ENCODE data around the gene HSD11B1L. TPM values are rescaled to one million over a fixed set of nuclear protein-coding genes. Genes with fewer than 3 reads are reported as not detected.
"Not testable (repeated sequence)": the region's sequence is repeated elsewhere in the genome, so short reads cannot be mapped to it uniquely, and the experiment has no call there.

HSD11B1L gene
- total RNA-seq, 1 donor from 2014 or later: 15.7 TPM

DNA sequence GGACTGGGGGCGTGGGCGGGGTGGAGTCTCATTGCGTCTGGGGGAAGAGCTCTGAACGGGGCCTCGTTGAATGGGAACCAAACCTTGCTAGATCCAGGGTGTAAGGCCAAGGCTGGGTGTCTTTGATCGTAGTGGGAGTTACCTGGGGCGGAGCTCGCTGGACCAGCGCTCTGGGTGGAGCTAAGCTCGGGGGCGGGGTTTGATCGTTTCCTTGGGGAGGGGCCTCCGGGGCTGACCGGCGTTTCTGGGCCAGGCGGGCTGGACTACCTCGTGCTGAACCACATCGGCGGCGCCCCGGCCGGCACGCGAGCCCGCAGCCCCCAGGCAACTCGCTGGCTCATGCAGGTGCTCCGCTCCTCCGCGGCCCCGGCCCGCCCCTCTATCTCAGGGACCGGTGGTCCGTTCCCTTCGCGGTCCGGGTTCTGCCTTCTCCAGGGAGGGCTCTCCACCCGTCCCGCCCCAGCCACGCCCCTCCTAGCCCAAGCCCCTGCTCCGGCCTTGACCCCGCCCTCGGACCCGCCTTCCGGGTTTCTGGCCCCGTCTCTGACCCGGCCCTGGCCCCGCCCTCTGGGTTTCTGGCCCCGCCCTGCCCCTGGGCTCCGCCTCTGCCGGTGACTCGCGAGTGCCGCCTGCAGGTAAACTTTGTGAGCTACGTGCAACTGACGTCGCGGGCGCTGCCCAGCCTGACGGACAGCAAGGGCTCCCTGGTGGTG lies 6.0 kb downstream of the HSD11B1L start:
- peak; percentile 97 for DNase-seq (ENCODE audit: low spot score)

DNA sequence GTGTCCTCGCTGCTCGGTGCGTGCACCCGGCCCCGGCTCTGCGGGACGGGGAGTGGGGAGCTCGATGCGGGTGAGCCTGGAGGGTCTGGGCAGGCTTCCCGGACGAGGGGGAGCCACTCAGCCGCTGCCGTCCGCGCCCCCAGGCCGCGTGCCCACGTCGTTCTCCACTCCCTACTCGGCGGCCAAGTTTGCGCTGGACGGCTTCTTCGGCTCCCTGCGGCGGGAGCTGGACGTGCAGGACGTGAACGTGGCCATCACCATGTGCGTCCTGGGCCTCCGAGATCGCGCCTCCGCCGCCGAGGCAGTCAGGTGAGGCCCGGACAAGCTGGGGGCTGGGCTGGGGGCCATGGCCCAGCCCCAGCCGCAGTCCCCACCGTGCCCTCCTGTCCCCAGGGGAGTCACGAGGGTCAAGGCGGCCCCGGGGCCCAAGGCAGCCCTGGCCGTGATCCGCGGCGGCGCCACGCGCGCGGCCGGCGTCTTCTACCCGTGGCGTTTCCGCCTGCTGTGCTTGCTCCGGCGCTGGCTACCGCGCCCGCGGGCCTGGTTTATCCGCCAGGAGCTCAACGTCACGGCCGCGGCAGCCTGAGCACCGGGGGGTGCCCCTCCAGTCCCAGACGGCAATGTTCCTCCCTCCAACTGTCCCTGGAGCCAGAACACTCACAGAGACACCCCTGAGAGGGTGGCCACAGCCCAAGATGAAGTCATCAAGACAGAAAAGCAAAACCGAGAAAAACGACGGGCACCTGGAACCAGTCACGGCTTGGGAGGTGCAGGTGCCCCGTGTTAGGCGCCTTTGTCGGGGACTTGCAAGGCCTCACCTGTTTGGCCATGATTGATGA lies 6.8 kb downstream of the HSD11B1L start:
- no peak for DNase-seq (ENCODE audit: low spot score)

DNA sequence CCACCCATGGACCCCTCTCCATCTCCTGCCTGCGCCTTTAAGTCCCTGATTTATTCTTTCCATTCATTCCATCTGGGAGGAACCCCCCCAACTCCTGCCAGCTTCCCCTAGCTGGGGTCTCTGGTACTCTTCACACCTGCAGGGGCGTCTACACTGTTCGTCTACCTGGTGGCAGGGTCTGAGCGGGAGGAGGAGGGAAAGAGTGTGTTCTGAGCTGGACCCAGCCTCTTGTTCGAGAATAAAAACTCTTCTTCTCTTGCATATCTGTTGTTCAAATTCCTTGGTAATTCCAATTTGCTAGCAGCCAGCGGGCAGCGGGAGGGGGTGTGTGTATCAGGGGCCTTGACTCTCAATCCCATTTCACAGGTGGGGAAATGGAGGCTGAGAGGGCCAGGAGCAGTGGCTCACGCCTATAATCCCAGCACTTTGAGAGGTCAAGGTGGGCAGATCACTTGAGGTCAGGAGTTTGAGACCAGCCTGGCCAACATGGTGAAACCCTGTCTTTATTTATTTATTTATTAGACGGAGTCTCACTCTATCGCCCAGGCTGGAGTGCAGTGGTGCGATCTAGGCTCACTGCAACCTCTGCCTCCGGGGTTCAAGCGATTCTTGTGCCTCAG lies 7.5 kb downstream of the HSD11B1L start:
- not testable (repeated sequence) for DNase-seq (ENCODE audit: low spot score)

DNA sequence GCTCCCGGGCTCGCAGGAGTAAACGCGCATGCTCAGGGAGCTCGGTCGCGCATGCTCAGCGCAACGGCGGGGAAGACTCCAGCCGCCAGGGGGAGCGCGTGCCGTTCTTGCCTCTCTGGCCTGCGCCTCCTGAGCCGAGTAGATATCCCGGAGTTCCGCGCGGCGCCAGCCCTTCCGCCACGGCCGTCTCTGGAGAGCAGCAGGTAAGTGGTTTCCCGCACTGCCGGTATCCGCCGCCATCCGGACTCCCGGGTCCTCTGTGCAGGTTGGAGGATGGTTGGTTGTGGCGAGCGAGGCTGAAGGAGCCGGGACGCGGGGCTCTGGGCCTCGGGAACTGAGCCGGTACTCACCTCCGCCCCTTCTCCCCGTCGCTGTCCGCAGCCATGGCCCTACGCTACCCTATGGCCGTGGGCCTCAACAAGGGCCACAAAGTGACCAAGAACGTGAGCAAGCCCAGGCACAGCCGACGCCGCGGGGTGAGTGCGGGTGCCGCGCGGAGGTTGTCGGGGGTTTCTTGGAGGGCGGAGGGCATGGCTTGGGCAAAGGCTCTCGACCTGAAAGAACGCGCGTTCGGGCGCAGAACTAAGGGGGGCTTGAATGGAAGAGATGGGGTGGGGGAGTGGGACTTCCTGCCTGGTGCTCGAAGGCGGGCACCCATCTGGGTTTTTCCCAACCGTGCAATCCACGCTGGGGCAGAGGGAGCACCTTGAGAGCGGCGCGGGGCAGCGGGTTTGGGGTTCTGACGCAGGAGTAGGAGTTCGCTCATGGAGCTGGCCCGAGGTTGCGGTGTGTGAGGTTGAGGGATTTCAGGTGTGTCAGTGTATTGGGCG lies 9.5 kb downstream of the HSD11B1L start, which contains the start of gene RPL36:
Gene RPL36, plus strand, starts transcription at position 171 of the 830 bp plus-strand sequence. Its CDS starts 213 bp downstream, at position 384.
- peak; percentile 99 for DNase-seq (ENCODE audit: low spot score)

DNA sequence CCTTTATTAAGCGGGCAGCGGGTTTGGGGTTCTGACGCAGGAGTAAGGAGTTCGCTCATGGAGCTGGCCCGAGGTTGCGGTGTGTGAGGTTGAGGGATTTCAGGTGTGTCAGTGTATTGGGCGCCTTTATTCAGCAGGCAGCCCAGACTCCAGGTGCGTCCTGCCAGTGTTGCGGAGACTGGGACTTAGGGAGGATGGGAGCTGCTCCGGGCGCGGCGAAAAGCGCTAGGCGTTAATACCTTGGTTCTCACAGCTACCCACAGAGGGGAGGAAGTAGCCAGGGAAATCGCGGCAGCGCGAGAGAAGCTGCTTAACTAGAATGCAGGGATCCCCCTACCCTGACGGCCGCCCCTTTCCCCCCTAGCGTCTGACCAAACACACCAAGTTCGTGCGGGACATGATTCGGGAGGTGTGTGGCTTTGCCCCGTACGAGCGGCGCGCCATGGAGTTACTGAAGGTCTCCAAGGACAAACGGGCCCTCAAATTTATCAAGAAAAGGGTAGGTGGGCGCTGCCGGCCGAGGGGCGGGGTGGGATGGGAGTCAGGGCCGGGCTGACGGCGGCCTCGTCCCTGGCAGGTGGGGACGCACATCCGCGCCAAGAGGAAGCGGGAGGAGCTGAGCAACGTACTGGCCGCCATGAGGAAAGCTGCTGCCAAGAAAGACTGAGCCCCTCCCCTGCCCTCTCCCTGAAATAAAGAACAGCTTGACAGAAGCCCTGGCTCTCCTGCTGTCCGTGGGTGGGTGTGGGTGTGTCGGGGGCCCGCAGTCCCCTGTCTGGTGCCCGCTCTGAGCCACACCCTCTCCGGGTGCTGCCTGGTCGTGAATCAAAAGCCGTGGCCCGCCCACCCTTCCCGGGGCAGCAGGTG lies 10.4 kb downstream of the HSD11B1L start:
- no peak for DNase-seq (ENCODE audit: low spot score)

DNA sequence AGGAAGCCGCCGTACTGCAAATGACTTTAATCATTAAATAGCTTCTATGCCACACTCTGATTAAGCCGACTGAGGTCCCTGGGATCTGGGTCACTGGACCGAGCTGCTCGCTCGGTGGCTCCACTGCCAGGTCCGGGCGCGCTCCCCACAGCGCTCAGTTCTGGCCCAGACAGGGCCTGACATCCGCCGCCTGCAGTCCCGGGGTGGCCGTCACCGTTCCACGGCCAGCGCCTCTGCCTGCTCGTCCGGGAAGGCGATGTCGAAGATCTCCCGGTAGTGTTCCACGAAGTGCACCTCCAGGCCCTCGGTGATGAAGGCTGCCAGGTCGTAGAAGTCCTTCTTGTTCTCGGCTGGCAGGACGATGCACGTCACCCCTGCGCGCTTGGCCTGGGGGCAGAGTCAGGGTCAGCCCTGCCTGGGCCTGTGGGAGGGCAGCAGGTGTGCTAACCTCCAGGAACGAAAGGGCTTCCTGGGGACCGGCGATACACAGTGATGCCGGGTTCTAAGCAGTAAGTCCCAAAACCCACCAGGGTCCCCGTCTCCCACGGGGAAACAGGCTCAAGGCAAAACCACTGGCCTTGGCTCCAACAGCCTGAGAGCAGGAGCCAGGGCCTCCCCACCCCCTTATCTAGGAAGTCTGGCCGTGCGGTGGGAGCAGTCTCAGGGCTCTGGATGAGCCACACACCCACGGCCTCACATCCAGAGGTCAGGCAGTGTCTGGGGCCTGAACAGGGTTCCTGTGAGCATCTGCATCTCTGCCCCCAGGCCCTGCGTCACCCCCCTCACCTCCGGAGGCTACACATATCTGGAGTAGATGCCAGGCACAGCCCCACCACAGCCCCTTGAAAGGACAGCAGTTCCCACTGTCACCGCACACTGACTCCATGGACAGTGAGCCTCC lies 11.2 kb downstream of the HSD11B1L start:
- DNase-seq (ENCODE audit: low spot score): no peak

DNA sequence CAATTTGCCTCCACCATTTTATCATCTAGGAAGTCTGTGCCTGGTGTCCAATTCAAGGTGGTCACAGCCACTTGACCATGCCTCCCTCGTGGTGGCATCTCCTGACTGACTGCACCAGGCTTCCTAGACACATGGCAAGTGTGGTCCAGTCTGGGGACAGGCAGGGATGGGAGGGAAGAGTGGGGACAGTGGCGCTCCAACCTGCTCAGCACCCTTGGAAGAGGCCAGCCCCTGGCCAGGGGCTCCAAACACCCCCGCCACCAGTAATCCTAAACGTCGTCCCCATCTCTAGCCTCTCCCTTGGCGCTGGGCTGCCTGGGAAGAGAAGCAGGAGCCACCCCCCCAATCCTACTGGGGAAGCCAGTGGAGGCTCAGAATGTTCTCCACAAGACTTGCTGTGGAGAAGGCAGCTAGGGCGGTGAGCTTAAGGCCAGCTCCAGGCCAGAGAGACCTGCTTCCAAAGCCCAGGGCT lies 11.9 kb downstream of the HSD11B1L start:
- DNase-seq (ENCODE audit: low spot score): no peak

DNA sequence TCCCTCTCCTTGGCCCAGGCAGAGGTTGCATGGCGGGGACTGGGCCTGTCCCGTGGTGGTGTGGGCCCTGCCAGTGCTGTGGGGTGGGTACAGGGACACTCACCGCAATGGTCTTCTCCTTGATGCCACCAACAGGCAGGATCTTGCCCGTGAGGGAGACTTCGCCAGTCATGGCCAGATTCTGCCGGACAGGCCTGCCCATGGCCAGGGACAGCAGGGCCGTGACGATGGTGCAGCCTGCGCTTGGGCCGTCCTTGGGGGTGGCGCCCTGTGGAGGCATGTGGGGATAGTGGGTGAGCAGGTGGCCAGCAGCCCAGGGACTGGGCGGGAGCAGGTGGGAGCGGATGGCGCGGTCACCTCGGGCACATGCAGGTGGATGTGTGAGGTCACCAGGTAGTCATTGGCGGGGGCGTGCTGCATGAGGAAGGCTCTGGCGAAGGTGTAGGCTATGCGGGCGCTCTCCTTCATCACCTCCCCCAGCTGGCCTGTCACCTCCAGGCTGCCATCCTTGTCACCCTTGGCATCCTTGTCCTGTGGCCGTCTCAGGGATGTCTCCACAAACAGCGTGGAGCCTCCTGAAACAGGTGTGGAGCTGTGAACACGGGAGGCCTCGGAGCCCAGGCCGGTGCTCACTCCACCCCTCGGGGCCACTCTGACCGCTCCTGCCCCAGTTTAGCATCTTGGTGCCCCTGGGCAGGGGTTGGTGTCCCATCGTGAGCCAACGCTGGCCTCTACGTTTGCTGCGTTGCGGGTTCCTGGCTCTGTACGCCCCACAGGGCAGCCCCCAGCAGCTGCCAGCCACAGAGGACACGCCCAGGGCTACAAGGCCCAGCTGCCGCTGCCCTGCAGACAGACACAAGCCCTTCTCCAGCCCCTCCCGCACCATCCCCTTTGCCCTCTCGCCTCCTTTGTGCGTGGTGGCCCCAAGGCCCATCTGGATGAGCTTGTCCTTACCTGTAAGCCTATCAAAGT lies 12.7 kb downstream of the HSD11B1L start:
- DNase-seq (ENCODE audit: low spot score): no peak

DNA sequence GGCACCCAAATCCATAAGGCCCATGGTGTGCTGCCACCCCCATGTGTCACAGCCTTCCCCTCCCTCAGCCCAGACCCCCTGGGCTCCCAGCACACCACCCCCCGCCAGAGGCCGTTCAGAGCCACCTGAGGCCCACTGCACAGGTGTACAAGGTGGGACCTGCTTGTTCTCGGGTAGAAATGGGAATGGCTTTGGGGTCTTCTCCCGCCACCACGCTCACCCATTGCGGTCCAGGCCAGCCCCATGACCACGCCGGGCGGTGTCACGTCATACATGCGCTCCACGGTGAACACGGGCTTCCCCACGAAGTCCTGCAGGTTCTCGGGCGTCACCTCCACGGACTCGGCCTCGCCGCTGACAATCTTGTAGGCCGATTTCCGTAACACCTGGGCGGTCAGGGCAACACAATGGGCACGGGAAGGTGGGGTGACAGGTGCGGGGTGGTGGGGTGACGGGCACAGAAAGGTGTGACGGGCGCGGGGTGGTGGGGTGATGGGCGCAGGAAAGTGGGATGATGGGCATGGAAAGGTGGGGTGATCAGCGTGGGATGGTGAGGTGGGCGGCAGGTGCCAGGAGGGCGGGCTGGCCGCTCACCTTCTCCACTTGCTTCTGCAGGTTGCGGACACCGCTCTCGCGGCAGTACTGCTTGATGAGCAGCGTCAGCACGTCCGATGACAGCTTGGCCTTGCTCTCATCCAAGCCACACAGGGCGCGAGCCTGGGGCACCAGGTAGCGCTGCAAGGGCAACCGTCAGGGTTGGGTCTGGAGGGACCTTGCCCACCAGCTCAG lies 13.5 kb downstream of the HSD11B1L start:
- DNase-seq (ENCODE audit: low spot score): no peak

DNA sequence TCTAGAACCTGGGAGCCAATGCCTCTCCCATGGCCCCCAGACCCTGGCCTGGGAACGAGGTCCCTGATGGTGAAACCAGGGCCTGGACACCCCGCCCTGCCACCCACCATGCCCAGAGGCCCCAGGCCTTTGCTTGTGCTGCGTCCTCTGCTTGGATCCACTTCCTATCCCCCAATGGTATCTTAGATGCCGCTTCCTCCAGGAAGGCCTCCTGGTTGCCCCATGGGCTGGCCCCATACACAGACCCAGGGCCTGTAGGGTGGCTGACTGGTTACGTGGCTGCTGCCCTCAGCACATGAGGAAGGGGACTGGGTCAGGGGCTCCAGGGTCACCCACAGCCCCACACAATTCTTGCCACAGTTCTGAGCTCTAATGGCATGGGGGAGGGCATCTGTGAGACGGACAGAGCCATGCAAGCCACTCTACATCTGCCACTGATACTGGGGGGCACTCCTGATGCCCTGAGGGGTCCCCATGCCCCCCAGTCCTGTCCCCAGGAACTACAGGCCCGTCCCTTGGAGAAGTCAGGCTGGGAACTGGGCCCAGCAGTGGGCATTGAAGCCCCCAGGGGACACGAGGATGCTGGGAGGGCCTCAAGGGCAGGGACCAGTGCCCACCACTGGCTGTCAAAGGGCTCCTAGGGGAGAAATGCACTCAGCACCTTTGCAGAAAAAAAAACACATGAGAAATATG lies 14.3 kb downstream of the HSD11B1L start:
- DNase-seq (ENCODE audit: low spot score): no peak

DNA sequence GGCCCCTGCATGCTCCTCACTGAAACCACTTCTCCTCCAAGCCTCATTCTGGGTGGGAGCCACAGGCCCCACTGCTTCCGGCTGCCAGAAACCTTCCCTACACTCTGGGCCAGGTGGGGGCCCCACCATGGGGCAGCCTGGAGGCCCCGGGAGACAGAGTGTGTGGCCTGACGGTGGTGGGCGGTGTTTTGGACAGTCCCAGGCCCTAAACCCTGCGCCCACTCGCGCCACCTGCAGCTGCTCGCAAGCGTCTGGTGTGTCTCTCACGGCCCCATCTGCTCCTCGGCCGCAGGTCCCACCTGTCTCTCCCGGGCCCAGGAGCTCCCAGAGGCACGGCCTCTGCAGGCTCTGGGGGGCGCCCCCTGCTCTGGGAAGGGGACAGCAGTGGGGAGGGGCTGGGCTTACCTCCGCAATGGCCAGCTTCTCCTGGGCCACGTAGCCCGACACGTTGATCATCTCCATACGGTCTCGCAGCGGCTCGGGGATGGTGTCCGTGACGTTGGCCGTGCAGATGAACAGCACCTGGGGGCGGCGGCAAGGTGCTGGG lies 14.9 kb downstream of the HSD11B1L start:
- DNase-seq (ENCODE audit: low spot score): no peak

DNA sequence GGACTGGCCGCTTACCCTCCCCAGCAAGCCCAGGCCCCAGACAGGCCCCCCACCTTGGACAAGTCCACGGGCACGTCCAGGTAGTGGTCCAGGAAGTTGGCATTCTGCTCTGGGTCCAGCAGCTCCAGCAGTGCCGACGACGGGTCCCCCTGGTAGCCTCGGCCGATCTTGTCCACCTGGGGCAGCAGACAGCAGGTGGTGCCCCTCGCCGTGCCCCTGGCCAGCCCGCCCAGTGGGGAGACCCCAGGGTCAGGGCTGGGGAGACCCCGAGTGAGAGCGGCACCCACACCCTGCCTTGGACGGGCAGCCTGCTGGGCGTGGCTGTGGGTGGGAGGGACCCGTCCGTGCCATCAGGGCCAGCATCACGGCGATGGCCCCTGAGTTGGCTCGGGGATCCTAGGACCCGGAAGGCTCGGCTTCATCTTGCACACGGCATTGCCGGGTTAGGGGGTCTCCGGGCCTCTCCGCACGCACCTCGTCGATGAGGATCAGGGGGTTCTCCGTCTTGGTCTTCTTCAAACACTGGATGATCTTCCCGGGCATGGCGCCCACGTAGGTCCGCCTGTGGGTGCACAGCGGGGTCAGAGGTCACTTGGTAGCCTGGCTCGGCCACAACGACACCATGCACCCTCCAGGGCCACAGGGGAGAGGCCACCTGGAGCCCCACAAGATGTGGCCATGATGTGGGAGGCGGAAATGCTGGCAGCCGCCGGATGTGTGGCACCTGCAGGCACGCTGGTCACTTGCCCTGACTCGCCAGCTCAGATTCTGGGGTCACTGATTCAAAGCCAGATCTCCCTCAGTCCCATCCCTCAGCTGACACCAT lies 15.6 kb downstream of the HSD11B1L start:
- DNase-seq (ENCODE audit: low spot score): no peak

DNA sequence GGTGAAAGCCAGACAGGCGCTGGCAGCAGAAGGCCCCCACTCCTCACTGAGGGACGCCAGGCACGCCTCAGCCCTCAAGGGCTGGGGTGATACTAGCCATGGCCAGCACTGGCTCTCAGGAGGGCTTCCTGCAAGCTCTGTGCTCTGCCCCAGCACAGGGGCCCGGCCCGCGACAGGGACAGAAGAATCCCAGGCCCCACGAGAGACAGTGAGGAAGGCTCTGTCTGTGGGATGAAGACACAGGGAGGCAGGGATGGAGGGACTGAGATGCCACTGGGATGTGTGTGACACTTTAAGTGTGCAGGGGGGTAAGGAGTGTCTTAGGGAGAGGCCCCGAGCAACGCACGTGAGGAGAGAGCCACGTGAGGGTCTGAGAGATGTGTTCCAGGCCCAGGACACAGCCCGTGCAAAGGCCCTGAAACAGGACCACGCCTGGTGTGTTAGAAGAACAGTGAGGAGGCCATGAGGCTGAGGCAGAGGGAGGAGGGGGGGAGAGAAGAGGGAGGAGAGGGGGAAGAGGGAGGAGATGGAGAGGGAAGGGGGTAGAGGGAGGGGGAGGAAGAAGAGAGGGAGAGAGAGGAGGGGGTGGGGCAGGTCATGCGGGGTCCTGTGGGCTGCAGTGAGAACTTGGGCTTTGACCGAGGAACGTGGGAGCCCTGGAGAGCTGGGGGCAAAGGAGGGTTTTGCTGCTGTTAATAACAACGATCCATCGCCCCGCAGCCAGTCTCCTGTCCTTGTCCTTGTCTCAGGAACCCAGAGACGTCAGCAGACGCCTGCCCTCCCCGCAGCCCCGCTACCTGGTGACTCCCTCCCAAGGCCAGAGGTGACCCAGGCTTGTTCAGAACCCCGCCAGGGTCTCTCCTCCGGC lies 16.4 kb downstream of the HSD11B1L start:
- no peak for DNase-seq (ENCODE audit: low spot score)

DNA sequence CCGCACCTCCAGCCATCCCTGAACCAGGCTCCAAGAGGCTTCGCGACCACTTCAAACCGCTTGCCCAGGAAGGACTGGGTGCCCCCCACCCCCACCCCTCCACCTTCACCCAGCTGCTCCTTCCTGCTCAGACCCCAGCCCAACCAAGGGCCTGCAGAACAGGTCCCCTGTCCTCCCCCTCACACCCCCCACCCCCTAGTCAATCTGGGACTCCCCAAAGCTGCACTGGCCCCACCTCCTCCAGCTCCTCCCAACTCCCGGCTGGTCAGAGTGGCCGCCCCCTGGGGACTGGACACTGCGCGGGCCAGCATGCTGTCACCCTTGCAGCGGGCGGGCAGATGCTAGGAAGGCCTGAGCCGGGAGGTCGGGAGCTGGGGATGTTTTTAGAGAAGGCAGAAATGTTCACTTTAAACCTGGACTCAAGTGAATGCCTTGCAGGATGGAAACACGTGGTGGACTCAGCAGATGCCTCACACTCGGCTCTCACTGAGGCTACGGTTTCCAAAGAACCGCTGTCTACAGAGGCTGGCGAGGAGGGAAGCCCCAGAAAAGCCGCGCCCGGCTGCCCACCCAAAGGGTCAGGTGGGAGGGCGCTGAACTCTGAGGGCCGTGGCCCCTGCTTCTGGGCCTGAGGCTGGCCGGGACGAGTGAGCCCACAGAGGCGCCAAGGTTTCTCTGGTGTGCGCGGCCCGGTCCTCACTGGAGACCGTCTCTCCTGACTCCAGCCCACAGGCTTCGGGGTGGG lies 17.2 kb downstream of the HSD11B1L start:
- no peak for DNase-seq (ENCODE audit: low spot score)

Measured in mucosa of gallbladder (tissue), 1 donor.